Gastrocnemius medialis (tissue), 4 donors: ENCODE results near the gene ADGRV1. TPM values are rescaled to one million over a fixed set of nuclear protein-coding genes. Genes with fewer than 3 reads are reported as not detected.
"Not testable (repeated sequence)": the region's sequence is repeated elsewhere in the genome, so short reads cannot be mapped to it uniquely, and the experiment has no call there.

Experiments
- ATAC-seq, 2 donors: fragments of 150-250 bp; one replicate each; pipeline ENCODE4 v1.9.1; 2016
- DNase-seq, 2 donors: peaks; one replicate each; pipeline ENCODE4 v3.0.0-alpha.2; 2019
- H3K27ac ChIP-seq, 4 donors: fragments of 200-600 bp; sonication (generic); 1 replicate in 1 of 4; 2 replicates in 3 of 4; pipeline ENCODE4 v1.5.1; 2016 to 2018; ENCODE audit warnings: mild to moderate bottlenecking in 2 of 4, moderate library complexity in 1 of 4
- H3K27me3 ChIP-seq, 3 donors: fragments of 200-600 bp; sonication (generic) in 2 of 3; 1 replicate in 1 of 3; 2 replicates in 2 of 3; pipeline versions ENCODE4 v1.5.1 to v1.6.0; 2016 to 2019; ENCODE audit warnings: mild to moderate bottlenecking in 1 of 3, moderate library complexity in 1 of 3
- H3K36me3 ChIP-seq, 2 donors: fragments of 200-600 bp; sonication (generic) in 1 of 2; one replicate each; pipeline ENCODE4 v1.5.1; 2017 to 2018
- H3K4me1 ChIP-seq, 2 donors: fragments of 200-600 bp; sonication (generic) in 1 of 2; one replicate each; pipeline ENCODE4 v1.5.1; 2016 to 2017; ENCODE audit warnings: mild to moderate bottlenecking in 2 of 2
- H3K4me3 ChIP-seq, 4 donors: fragments of 200-600 bp; sonication (generic) in 3 of 4; 1 replicate in 1 of 4; 2 replicates in 3 of 4; pipeline ENCODE4 v1.5.1; 2016 to 2019; ENCODE audit warnings: mild to moderate bottlenecking in 2 of 4
- H3K9me3 ChIP-seq, 3 donors: fragments of 200-600 bp; sonication (generic) in 2 of 3; 1 replicate in 1 of 3; 2 replicates in 2 of 3; pipeline ENCODE4 v1.5.1; 2016 to 2019
- POLR2A ChIP-seq, 2 donors: fragments of 450-650 bp; IDR thresholded peaks; one replicate each; pipeline ENCODE4 v1.6.1; 2017; ENCODE audit warnings: antibody characterized with exemption in 2 of 2, mild to moderate bottlenecking in 2 of 2, moderate library complexity in 2 of 2
- in situ Hi-C, 4 donors: fragments of 200-750 bp; cut with MboI; loops; one replicate each; pipeline versions ENCODE4 v1.15.0 to v1.8.0; 2017; ENCODE audit warnings: low sequenced_read_pairs in 4 of 4
- intact Hi-C: fragments of 100-400 bp; cut with DNase I; formaldehyde crosslinking; loops from one replicate; pipeline ENCODE4 v1.15.1; 2023; ENCODE audit warnings: low total_unique reads
- total RNA-seq, 4 donors: library from RNA; depleted of rRNA; stranded (reverse); fragments of >200 nt; gene quantifications; one replicate each; pipeline versions ENCODE4 v1.1.0 to v1.2.3, GENCODE V29; 2016
- TF ChIP-seq, protein P1 (sequence below), 5 experiments: fragments of 450-650 bp in 3 of 5; fragments of 200-600 bp in 2 of 5; sonication (generic) in 2 of 5; IDR thresholded peaks in 4 of 5; conservative IDR thresholded peaks in 1 of 5; 1 replicate in 4 of 5; 2 replicates in 1 of 5; pipeline ENCODE4 v1.5.1; 2016 to 2019; ENCODE audit warnings: antibody characterized with exemption in 5 of 5, mild to moderate bottlenecking in 3 of 5, moderate library complexity in 3 of 5

ADGRV1 gene
- total RNA-seq, 4 donors from 2014 or later: 0.22 to 0.41 TPM; not detected in 2

DNA sequence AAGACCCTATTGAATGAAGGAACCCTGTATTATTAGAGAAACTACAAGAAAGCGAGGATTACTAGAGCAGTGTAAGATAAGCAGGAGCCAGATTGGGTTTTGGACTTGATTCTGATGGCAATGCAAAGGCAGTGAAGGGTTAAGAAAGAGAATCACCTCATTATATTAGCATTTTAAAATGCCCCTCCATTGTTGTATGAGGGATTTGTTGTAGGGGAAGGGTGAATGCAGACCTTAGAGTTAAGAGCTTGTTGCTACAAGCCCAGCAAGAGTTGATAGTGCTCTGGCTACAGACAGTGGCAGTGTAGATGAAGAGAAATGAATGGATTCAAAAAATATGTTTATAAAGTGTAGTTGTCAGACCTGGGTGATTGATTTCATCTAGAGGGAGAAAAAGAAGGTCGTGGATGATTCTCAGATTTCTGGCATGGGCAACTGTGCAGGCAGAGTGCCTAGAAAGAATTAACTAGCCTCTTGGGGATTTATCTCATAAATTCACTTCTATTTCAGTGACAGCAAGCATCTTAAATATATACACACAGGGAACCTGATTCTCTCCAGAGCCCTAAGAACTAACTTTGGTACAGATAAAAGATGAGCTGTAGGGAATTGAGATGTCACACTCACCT is 479.7 kb downstream of the ADGRV1 start:
- DNase-seq: no peak
- in situ Hi-C loops (no loop called here), intact Hi-C loops (no loop called here)
- Histone ChIP-seq H3K36me3 (no peaks in the 10 kb centered on the region), H3K9me3 (no peaks in the 10 kb centered on the region), H3K27me3 (no peaks in the 10 kb centered on the region), H3K4me3 (no peak overlapping the region), H3K27ac (no peak overlapping the region), H3K4me1 (no peaks in the 10 kb centered on the region)
- no peak for ATAC-seq
- TF ChIP-seq POLR2A (IDR thresholded peaks at IDR 0.05): no peak
- TF ChIP-seq, protein P1, sequence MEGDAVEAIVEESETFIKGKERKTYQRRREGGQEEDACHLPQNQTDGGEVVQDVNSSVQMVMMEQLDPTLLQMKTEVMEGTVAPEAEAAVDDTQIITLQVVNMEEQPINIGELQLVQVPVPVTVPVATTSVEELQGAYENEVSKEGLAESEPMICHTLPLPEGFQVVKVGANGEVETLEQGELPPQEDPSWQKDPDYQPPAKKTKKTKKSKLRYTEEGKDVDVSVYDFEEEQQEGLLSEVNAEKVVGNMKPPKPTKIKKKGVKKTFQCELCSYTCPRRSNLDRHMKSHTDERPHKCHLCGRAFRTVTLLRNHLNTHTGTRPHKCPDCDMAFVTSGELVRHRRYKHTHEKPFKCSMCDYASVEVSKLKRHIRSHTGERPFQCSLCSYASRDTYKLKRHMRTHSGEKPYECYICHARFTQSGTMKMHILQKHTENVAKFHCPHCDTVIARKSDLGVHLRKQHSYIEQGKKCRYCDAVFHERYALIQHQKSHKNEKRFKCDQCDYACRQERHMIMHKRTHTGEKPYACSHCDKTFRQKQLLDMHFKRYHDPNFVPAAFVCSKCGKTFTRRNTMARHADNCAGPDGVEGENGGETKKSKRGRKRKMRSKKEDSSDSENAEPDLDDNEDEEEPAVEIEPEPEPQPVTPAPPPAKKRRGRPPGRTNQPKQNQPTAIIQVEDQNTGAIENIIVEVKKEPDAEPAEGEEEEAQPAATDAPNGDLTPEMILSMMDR (IDR thresholded peaks at IDR 0.05 in 4 of 5, conservative IDR thresholded peaks at IDR 0.05 in 1 of 5): no peak

DNA sequence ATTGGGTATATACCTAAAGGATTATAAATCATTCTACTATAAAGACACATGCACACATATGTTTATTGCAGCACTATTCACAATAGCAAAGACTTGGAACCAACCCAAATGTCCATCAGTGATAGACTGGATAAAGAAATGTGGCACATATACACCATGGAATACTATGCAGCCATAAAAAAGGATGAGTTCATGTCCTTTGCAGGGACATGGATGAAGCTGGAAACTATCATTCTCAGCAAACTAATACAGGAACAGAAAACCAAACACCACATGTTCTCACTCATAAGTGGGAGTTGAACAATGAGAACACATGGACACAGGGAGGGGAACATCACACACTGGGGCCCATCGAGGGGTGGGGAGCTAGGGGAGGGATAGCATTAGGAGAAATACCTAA is 482.5 kb downstream of the ADGRV1 start:
- H3K36me3 ChIP-seq: not testable (repeated sequence)

DNA sequence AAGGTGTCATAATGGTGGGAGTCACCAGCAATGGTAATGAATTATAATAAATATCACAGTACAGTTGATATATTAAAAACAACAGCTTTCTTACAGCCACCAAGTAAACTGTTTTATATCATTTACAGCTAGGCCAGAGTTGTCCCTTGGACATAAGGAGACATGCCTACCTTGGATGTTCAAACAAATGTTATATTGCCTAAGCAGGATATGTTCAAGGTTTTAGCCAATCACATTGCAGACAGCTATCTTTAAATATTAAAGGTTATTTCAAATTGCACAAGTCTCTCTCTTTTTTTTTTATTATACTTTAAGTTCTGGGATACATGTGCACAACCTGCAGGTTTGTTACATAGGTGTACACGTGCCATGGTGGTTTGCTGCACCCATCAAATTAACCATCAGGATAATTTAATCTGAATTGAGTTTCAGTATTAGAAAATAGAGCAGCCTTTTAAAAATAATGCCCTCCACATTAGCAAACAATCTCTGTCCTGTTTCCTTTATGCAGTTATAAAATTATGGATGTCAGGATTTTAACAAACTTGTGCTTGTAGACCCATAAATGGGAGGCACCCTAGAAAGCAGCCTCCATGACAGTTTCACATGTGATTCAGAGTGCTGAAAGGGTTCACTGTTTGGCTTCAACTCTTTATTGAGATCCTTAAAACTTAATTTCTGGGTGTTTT is 483.8 kb downstream of the ADGRV1 start:
- no peak overlapping the region for H3K27ac ChIP-seq
- no peaks in the 10 kb centered on the region for H3K9me3 ChIP-seq
- no peak for TF ChIP-seq POLR2A (IDR thresholded peaks at IDR 0.05)
- TF ChIP-seq, protein P1 (IDR thresholded peaks at IDR 0.05 in 4 of 5, conservative IDR thresholded peaks at IDR 0.05 in 1 of 5): no peak
- H3K4me1 ChIP-seq: no peaks in the 10 kb centered on the region
- no peak overlapping the region for H3K4me3 ChIP-seq
- in situ Hi-C loops (no loop called here), intact Hi-C loops (no loop called here)
- H3K27me3 ChIP-seq: no peaks in the 10 kb centered on the region
- H3K36me3 ChIP-seq: no peaks in the 10 kb centered on the region
- DNase-seq: no peak
- ATAC-seq: no peak

More for the DNA sequence above, 482.5 kb downstream of the ADGRV1 start:
- intact Hi-C loops, DNase-seq, H3K27ac ChIP-seq, H3K4me1 ChIP-seq, in situ Hi-C loops, H3K4me3 ChIP-seq, H3K9me3 ChIP-seq, ATAC-seq, H3K27me3 ChIP-seq: not testable (repeated sequence)

DNA sequence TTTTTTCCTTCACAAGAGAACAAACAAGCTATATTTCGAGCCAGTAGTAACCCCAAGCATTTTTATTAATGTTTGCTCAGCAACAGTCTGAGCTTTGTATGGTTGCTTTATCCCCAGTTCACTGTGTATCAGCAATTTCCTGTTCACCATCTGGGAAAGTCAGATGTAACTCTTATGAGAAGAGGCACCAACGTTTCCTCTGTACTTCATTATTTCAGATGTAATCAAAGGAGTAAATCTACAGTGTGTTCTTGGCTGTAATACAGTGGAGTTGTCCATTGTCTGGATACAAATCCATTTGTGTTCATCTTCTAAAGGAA is 484.3 kb downstream of the ADGRV1 start:
- intact Hi-C loops: no loop called here

DNA sequence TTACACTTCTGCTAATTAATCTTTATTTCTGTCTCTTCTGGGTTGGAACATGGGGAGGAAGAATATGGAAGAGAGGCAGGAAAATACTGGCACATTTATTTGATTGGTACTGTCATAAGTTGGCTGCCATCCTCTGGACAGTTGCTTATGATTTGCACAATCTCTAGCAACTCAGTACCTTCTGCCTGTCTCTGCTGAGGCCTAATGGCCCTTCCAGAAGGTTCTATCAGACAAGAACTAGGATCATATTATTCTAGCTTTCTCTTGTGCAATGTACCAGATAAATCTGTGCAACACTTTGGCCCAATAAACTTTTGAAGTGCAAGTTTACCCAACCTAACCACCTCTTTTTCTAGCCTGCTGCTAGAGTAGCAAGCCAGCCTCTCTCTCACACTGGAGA is 489.5 kb downstream of the ADGRV1 start:
- Histone ChIP-seq H3K27me3 (no peaks in the 10 kb centered on the region), H3K4me1 (no peaks in the 10 kb centered on the region), H3K36me3 (no peaks in the 10 kb centered on the region), H3K27ac (no peak overlapping the region), H3K9me3 (no peaks in the 10 kb centered on the region), H3K4me3 (no peak overlapping the region)
- no peak for TF ChIP-seq POLR2A (IDR thresholded peaks at IDR 0.05)
- TF ChIP-seq, protein P1 (IDR thresholded peaks at IDR 0.05 in 4 of 5, conservative IDR thresholded peaks at IDR 0.05 in 1 of 5): no peak
- intact Hi-C loops: no loop called here
- in situ Hi-C loops: no loop called here
- DNase-seq: peak in 1 of 2 donors; percentile 12
- ATAC-seq: peak; percentile 52 to 87

More for the DNA sequence above, 484.3 kb downstream of the ADGRV1 start:
- in situ Hi-C loops: no loop called here
- no peak for TF ChIP-seq POLR2A (IDR thresholded peaks at IDR 0.05)
- TF ChIP-seq, protein P1 (IDR thresholded peaks at IDR 0.05 in 4 of 5, conservative IDR thresholded peaks at IDR 0.05 in 1 of 5): no peak
- Histone ChIP-seq H3K4me1 (no peaks in the 10 kb centered on the region), H3K36me3 (no peaks in the 10 kb centered on the region), H3K4me3 (no peak overlapping the region), H3K27me3 (no peaks in the 10 kb centered on the region), H3K27ac (no peak overlapping the region), H3K9me3 (no peaks in the 10 kb centered on the region)
- no peak for DNase-seq
- no peak for ATAC-seq
